ENCODE results near the gene GET4.
A peak's percentile ranks its signal among the peaks of the same experiment; 100 is the strongest.

The GET4 gene, protein sequence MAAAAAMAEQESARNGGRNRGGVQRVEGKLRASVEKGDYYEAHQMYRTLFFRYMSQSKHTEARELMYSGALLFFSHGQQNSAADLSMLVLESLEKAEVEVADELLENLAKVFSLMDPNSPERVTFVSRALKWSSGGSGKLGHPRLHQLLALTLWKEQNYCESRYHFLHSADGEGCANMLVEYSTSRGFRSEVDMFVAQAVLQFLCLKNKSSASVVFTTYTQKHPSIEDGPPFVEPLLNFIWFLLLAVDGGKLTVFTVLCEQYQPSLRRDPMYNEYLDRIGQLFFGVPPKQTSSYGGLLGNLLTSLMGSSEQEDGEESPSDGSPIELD

GRCh38 chr7:876077-876971 is at the start of gene GET4:
Gene GET4, plus strand, starts transcription at chr7:876554. Its CDS starts 92 bp downstream, at chr7:876646.
- Mint-ChIP-seq H3K9me3 (no peaks in the 10 kb centered on the region), H3K27me3 (no peaks in the 10 kb centered on the region), H3K4me1 (peaks cover 28% of the 10 kb centered on the region), H3K36me3 (ENCODE audit: low read depth) (peaks cover 19% of the 10 kb centered on the region), H3K4me3 (peak within 1 kb of the TSS; percentile 91), H3K27ac (peak within 1 kb of the TSS; percentile 89)
- ATAC-seq (peak; percentile 81), DNase-seq (peak; percentile 97)

DNA sequence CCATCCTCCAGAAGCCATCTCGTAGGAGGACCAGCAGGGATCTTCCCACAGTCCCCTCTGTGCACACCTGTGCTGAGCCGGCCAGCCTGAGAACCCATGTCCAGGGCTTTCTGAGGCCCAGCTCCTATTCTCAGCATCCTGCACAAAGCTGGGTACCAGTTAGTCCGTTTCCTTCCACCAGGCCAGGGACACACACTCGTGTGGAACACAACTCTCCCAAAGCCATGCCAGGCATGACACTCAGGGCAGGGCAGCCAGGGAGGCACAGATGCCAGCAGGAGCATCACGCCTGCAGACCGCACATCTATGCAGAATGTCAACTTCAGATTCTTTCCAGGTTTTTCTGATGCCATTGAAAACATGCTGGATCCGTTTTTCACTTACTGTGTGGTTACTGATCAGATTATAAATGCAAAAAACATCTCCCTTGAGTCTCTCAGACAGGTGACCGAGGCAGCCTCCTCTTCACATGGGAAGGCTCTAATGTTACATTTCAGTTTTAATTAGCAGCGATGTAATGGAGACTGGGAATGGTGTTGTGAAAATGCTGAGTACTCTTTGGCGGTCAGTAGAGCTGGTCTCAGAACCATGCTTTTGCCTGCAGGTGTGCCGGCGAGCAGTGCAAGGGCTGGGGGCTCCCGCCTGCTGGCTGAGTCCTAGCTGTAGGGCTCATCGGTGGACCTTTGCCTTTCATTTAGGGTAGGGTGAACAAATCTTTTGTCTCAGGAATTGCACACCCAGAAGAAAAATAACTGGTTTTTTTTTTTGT is 47.4 kb upstream of the GET4 start:
- DNase-seq (no peak), ATAC-seq (no peak)
- Mint-ChIP-seq H3K9me3 (no peaks in the 10 kb centered on the region), H3K27me3 (no peaks in the 10 kb centered on the region), H3K4me1 (peaks cover 46% of the 10 kb centered on the region), H3K27ac (no peak overlapping the region), H3K4me3 (no peak overlapping the region), H3K36me3 (ENCODE audit: low read depth) (peaks cover 23% of the 10 kb centered on the region)

DNA sequence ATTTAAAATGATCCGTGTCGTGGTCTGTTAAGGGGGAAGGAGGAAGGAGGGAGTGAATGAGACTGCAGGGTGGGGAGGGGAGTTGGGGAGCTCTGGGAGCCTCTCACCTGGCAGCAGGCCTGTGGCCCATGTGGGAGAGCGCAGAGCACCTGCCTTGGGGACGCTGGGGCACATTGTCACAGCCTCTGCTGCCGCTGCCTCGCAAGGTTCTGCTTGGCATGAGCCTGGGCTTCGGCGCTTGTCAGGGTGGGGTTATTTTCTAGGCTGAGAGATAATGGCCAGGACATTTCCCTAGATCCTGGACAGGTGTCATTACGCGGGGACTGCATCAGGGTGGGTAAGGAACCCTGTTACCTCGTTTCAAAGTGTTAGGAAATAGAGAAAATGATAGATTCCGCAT is 46.3 kb upstream of the GET4 start:
- no peak for DNase-seq
- no peaks in the 10 kb centered on the region for H3K27me3 Mint-ChIP-seq
- H3K36me3 Mint-ChIP-seq (ENCODE audit: low read depth) = peaks cover 23% of the 10 kb centered on the region
- no peaks in the 10 kb centered on the region for H3K9me3 Mint-ChIP-seq
- H3K27ac Mint-ChIP-seq = peak overlapping the region; percentile 98
- H3K4me3 Mint-ChIP-seq = no peak overlapping the region
- ATAC-seq = no peak
- H3K4me1 Mint-ChIP-seq = peaks cover 49% of the 10 kb centered on the region

- ATAC-seq (peak; percentile 66), DNase-seq (no peak)
- peak overlapping the region; percentile 75 for H3K4me3 Mint-ChIP-seq
- peaks cover 14% of the 10 kb centered on the region for H3K36me3 Mint-ChIP-seq (ENCODE audit: low read depth)
- H3K9me3 Mint-ChIP-seq = no peaks in the 10 kb centered on the region
- H3K4me1 Mint-ChIP-seq = peaks cover 58% of the 10 kb centered on the region
- peak overlapping the region; percentile 98 for H3K27ac Mint-ChIP-seq
- no peaks in the 10 kb centered on the region for H3K27me3 Mint-ChIP-seq
Measured at GRCh38 chr7:831596-832166, 44.7 kb upstream of the GET4 start.

- H3K36me3 Mint-ChIP-seq (ENCODE audit: low read depth) = peaks cover 12% of the 10 kb centered on the region
- ATAC-seq = peak; percentile 87
- DNase-seq = peak; percentile 63
- no peaks in the 10 kb centered on the region for H3K9me3 Mint-ChIP-seq
- H3K27me3 Mint-ChIP-seq = no peaks in the 10 kb centered on the region
- peak within 1 kb of the TSS; percentile 98 for H3K27ac Mint-ChIP-seq
- peak within 1 kb of the TSS; percentile 75 for H3K4me3 Mint-ChIP-seq
- peaks cover 60% of the 10 kb centered on the region for H3K4me1 Mint-ChIP-seq
Measured at GRCh38 chr7:832167-832967, 44.0 kb upstream of the GET4 start, which contains the start of gene SUN1. Gene SUN1, plus strand, starts transcription at chr7:832476. Its CDS starts 49 bp downstream, at chr7:832525.

- H3K36me3 Mint-ChIP-seq (ENCODE audit: low read depth) = peaks cover 12% of the 10 kb centered on the region
- H3K27me3 Mint-ChIP-seq = no peaks in the 10 kb centered on the region
- ATAC-seq = no peak
- peak overlapping the region; percentile 75 for H3K4me3 Mint-ChIP-seq
- no peak for DNase-seq
- H3K4me1 Mint-ChIP-seq = peaks cover 60% of the 10 kb centered on the region
- H3K27ac Mint-ChIP-seq = peak overlapping the region; percentile 98
- H3K9me3 Mint-ChIP-seq = no peaks in the 10 kb centered on the region
Measured at GRCh38 chr7:832968-833424, 43.4 kb upstream of the GET4 start.

- H3K4me3 Mint-ChIP-seq = no peak overlapping the region
- no peak for ATAC-seq
- no peaks in the 10 kb centered on the region for H3K9me3 Mint-ChIP-seq
- peaks cover 14% of the 10 kb centered on the region for H3K36me3 Mint-ChIP-seq (ENCODE audit: low read depth)
- H3K27ac Mint-ChIP-seq = no peak overlapping the region
- peaks cover 60% of the 10 kb centered on the region for H3K4me1 Mint-ChIP-seq
- no peaks in the 10 kb centered on the region for H3K27me3 Mint-ChIP-seq
- DNase-seq = no peak
Measured at GRCh38 chr7:833601-834258, 42.6 kb upstream of the GET4 start.

DNA sequence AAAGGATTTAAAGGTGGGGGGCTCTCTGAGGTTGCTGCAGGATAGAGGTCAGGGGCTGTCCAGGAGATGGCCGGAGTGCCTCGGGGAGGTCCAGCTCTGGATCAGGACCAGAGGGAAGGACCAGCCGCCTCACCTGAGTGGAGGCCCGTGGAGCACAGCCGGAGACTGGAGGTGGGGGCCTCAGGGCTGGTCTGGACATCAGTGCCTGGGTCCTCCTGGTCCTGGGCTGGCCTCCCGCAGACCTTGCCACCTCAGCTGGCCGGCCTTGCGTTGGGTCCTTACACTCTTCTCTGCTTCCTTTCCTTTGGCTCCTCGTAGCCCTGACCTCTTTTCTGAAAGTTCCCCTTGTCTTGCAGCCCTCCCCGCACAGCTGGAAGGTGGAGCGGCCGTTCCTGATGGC is 42.1 kb upstream of the GET4 start:
- Mint-ChIP-seq H3K27me3 (no peaks in the 10 kb centered on the region), H3K9me3 (no peaks in the 10 kb centered on the region), H3K27ac (no peak overlapping the region), H3K4me1 (peaks cover 55% of the 10 kb centered on the region), H3K36me3 (ENCODE audit: low read depth) (peaks cover 18% of the 10 kb centered on the region), H3K4me3 (no peak overlapping the region)
- no peak for ATAC-seq
- DNase-seq = no peak

DNA sequence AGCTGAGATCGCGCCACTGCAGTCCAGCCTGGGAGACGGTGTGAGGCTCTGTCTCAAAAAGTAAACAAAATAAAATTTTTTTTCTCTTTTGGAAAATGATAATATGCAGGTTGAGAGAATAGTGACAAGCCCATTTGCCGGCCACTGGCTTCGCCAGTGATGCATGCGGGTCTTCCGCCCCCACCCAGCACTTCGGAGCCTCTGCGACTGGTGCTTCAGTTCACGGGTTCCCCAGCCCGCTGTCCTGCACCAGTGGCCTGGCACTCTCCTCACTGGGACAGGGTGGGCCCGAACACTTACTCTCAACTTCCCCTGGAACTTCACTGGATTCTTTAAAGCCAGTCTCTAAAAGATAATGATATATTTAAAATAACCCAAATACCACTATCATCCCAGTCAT is 41.3 kb upstream of the GET4 start:
- ATAC-seq (no peak), DNase-seq (no peak)
- Mint-ChIP-seq H3K27ac (peak overlapping the region; percentile 2), H3K27me3 (no peaks in the 10 kb centered on the region), H3K4me1 (peaks cover 50% of the 10 kb centered on the region), H3K9me3 (no peaks in the 10 kb centered on the region), H3K36me3 (ENCODE audit: low read depth) (peaks cover 18% of the 10 kb centered on the region), H3K4me3 (no peak overlapping the region)

- Mint-ChIP-seq H3K27me3 (no peaks in the 10 kb centered on the region), H3K27ac (peak overlapping the region; percentile 2), H3K4me3 (no peak overlapping the region), H3K36me3 (ENCODE audit: low read depth) (peaks cover 18% of the 10 kb centered on the region), H3K9me3 (no peaks in the 10 kb centered on the region), H3K4me1 (peaks cover 43% of the 10 kb centered on the region)
- no peak for DNase-seq
- no peak for ATAC-seq
Measured at GRCh38 chr7:835485-836401, 40.6 kb upstream of the GET4 start.

DNA sequence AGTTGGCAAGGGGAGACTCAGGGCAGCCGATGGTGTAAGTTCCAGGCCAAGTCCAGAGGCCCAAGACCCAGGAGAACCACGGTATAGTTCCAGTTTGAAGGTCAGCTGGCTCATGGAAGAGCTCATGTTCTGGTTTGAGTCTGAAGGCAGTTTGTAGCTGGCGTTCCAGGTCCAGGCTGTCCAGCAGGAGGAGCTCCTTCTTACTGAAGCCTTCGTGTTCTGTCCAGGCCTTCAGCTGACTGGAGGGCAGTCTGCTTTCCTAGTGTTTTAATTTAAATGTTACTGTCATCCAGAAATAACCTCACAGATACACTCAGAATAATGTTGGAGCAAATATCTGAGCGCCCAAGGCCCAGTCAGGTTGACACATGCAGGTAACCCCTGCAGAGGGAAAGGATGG is 39.9 kb upstream of the GET4 start:
- H3K9me3 Mint-ChIP-seq = no peaks in the 10 kb centered on the region
- no peak overlapping the region for H3K27ac Mint-ChIP-seq
- no peak for ATAC-seq
- H3K27me3 Mint-ChIP-seq = no peaks in the 10 kb centered on the region
- peaks cover 18% of the 10 kb centered on the region for H3K36me3 Mint-ChIP-seq (ENCODE audit: low read depth)
- peaks cover 36% of the 10 kb centered on the region for H3K4me1 Mint-ChIP-seq
- no peak overlapping the region for H3K4me3 Mint-ChIP-seq
- no peak for DNase-seq

- no peak overlapping the region for H3K4me3 Mint-ChIP-seq
- peaks cover 30% of the 10 kb centered on the region for H3K4me1 Mint-ChIP-seq
Measured at GRCh38 chr7:837001-837400, 39.4 kb upstream of the GET4 start.

More at GRCh38 chr7:837001-837400, 39.4 kb upstream of the GET4 start:
- ATAC-seq (no peak), DNase-seq (no peak)
- Mint-ChIP-seq H3K36me3 (ENCODE audit: low read depth) (peaks cover 21% of the 10 kb centered on the region), H3K27ac (no peak overlapping the region), H3K9me3 (no peaks in the 10 kb centered on the region), H3K27me3 (no peaks in the 10 kb centered on the region)

All from activated naive CD8-positive, alpha-beta T cell treated with anti-CD3 and anti-CD28 coated beads, Interleukin-2, amount 50 U/mL, for 24 hours (primary cell).